Neural cell (in vitro differentiated cells): ENCODE data around the gene NME7.

Experiments used
- EZH2 ChIP-seq: fragments of 200-600, 300-800 bp; shearing (Covaris generic), sonication (generic); IDR thresholded peaks from 2 replicates; pipeline ENCODE4 v1.6.1; 2014; ENCODE audit warnings: antibody characterized with exemption, low read length, borderline replicate concordance, mild to moderate bottlenecking; ENCODE audit not compliant: insufficient read depth, poor library complexity, severe bottlenecking
- POLR2AphosphoS5 ChIP-seq: IDR thresholded peaks from 2 replicates; pipeline ENCODE4 v1.6.1; 2012
- RAD21 ChIP-seq: fragments of 450-650 bp; conservative IDR thresholded peaks from 2 replicates; pipeline ENCODE4 v1.6.1; 2014; ENCODE audit warnings: antibody characterized with exemption, mild to moderate bottlenecking, moderate library complexity
- TF ChIP-seq, protein P1 (sequence below): fragments of 450-650 bp; IDR thresholded peaks from 2 replicates; pipeline ENCODE4 v1.5.1; 2014; ENCODE audit warnings: antibody characterized with exemption, mild to moderate bottlenecking, moderate library complexity; ENCODE audit not compliant: poor library complexity, severe bottlenecking

DNA sequence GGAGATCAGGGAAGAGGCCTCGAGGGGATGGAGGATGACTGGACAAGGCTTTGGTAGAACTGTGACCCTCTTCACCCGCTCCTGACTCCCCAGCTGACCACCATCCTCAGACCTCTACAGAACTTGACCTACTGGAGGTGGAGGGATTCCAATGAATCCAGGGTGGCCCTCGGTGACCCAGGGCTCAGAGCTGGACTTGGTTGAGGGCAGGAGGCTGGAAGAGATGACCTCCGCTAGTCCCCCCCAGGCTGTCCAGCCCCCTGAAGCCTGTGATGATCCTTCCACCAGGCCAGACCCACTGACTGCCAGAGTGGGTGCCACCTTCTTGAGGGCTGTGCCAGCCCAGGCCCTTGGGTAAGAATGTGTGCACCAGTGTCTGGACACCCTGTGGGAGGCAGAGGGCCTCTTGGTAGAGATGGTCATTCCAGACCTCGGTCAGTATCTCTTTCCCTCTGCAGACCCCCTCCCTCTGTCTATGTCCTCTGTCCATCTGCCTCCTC is 216.2 kb downstream of the NME7 start:
- TF ChIP-seq, protein P1, sequence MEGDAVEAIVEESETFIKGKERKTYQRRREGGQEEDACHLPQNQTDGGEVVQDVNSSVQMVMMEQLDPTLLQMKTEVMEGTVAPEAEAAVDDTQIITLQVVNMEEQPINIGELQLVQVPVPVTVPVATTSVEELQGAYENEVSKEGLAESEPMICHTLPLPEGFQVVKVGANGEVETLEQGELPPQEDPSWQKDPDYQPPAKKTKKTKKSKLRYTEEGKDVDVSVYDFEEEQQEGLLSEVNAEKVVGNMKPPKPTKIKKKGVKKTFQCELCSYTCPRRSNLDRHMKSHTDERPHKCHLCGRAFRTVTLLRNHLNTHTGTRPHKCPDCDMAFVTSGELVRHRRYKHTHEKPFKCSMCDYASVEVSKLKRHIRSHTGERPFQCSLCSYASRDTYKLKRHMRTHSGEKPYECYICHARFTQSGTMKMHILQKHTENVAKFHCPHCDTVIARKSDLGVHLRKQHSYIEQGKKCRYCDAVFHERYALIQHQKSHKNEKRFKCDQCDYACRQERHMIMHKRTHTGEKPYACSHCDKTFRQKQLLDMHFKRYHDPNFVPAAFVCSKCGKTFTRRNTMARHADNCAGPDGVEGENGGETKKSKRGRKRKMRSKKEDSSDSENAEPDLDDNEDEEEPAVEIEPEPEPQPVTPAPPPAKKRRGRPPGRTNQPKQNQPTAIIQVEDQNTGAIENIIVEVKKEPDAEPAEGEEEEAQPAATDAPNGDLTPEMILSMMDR = no peak
- no peak for TF ChIP-seq EZH2
- no peak for TF ChIP-seq RAD21
- no peak for TF ChIP-seq POLR2AphosphoS5
